Astrocyte of the cerebellum (primary cell): ENCODE data around the gene MTIF2.

Experiments
- DNase-seq: peaks from one replicate; pipeline ENCODE4 v3.0.0-alpha.2; 2011; ENCODE audit warnings: low read depth
- H3K4me3 ChIP-seq: 2 replicates; pipeline ENCODE4 v1.5.1; 2011; ENCODE audit warnings: mild to moderate bottlenecking, low read depth, low read length, moderate library complexity
- CTCF ChIP-seq: IDR thresholded peaks from 2 replicates; pipeline ENCODE4 v1.5.1; 2012; ENCODE audit warnings: low read length, low read depth, moderate library complexity, mild to moderate bottlenecking; ENCODE audit errors: missing control alignments
- in situ Hi-C: cut with HindIII; loops from 2 replicates; pipeline ENCODE4 v1.10.0; 2017; ENCODE audit warnings: low sequenced_read_pairs

The MTIF2 gene

GRCh38 chr2:55239656-55240222 lies 29.3 kb downstream of the MTIF2 start:
- no peak for DNase-seq
- no peak for TF ChIP-seq CTCF
- in situ Hi-C loops = no loop called here
- no peak overlapping the region for H3K4me3 ChIP-seq

DNA sequence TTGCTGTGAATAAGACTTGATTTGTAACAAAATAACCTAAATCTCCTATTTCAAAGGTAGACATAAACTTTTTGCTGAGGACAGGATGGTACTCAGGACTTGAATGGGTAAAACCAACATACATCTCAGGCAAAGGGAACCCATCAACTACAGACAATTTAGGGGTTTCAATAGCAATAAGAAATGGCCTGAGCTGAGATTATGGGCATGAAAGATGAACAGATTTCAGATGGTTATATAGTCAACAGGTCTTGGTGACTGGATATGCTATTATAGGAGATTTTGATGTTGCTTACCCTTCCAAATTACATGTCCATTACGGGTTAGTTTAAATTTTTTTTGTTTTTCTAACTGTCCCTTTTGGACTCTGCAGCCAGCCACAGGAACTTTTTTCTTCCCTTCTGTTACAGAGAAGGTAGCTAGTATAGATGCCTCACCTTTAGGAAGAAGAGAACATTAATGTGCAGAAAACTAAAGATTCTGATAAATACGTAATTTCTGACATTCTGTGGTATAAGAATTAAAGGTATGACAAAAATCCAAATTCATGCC lies 32.0 kb downstream of the MTIF2 start:
- DNase-seq = no peak
- TF ChIP-seq CTCF = no peak
- in situ Hi-C loops = no loop called here
- H3K4me3 ChIP-seq = no peak overlapping the region

DNA sequence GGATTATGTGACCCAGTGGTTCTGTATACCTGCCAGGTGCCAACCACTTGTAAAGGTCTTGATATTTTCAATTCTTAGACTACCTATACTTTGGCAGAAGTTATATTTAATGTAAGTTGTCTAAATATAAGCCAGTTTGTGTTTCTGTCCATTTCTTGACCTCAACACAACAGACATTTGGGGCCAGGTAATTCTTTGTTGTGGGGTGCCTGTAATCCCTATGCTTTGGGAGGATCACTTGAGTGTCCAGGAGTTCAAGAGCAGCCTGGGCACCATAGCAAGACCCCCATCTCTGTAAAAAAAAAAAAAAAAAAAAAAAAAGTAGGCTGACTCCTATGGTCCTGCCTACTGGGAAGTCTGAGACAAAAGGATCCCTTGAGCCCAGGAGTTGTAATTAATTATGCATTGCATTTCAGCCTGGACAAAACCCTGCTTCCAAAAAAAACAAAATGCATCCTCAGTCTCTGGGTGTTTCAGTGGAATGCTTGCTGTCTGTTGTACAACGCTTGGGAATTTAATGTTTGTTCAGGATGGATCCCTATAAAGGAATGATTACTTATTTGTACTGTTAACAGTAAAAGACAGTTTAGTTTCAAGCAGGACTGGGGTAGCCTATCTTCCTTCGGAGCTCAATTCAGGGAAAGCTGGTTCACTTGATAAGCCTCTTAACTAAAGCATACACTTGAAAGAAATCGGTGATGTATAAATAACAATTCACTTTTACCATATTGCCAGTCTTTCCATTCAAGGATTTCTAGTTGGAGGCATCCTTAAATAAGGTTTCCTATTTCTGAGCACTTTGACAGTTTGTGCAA lies 33.1 kb downstream of the MTIF2 start:
- in situ Hi-C loops = no loop called here
- no peak overlapping the region for H3K4me3 ChIP-seq
- DNase-seq = no peak
- TF ChIP-seq CTCF = no peak

DNA sequence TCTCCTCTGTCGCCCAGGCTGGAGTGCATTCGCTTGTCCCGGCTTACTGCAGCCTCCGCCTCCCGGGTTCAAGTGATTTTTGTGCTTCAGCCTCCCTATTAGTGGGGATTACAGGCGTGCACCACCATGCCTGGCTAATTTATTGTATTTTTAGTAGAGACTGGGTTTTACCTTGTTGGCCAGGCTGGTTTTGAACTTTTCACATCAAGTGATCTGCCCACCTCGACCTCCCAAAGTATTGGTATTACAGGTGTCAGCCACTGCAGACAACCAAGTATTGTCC lies 35.4 kb downstream of the MTIF2 start:
- peak overlapping the region; percentile 100 for H3K4me3 ChIP-seq
- in situ Hi-C loops = no loop called here
- DNase-seq = no peak
- TF ChIP-seq CTCF = no peak

GRCh38 chr2:55232863-55233657 lies 36.0 kb downstream of the MTIF2 start:
- in situ Hi-C loops = no loop called here
- TF ChIP-seq CTCF = no peak
- DNase-seq = no peak
- H3K4me3 ChIP-seq = peak overlapping the region; percentile 100

GRCh38 chr2:55232084-55232862 lies 36.8 kb downstream of the MTIF2 start, which contains the start of the genes CLHC1 and RPS27A:
TSS of gene CLHC1 (minus strand) at chr2:55232293. CDS start at chr2:55222411, 9,882 bp downstream.
TSS of gene RPS27A (plus strand) at chr2:55232688. CDS start at chr2:55232825, 137 bp downstream.
- peak; percentile 94 for DNase-seq
- in situ Hi-C loops = no loop called here
- no peak for TF ChIP-seq CTCF
- H3K4me3 ChIP-seq = peak within 1 kb of the TSS; percentile 100
